Inflammatory macrophage treated with lipopolysaccharide for 4 hours (primary cell): ENCODE data around the gene DCUN1D2.
A peak's percentile ranks its signal among the peaks of the same experiment; 100 is the strongest.

Experiments
- DNase-seq: peaks from one replicate; pipeline ENCODE4 v3.0.0-alpha.2; 2020

The DCUN1D2 gene

GRCh38 chr13:113518076-113518803 is 27.7 kb upstream of the DCUN1D2 start:
- DNase-seq: peak; percentile 15

GRCh38 chr13:113514847-113515246 is 24.3 kb upstream of the DCUN1D2 start:
- no peak for DNase-seq

DNA sequence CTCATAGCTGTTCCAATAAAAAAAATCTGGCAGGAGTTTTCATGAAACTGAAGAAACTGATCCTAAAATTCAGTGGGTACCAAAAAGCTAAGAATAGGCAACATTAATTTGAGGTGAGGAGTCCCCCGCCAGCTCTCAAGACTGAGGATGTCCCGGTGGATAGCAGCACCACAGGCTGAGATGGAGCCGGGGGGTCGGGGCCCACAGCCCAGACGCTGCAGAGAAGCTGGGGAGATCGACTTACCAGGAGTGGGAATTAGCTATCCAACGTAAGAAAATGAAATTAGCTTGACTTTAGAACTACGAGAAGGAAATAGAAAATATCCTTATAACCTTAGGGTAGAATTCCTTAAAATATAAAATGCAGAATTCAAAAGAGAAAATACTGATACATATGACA is 23.2 kb upstream of the DCUN1D2 start:
- no peak for DNase-seq

GRCh38 chr13:113511361-113511760 is 20.9 kb upstream of the DCUN1D2 start:
- no peak for DNase-seq

GRCh38 chr13:113510871-113511270 is 20.4 kb upstream of the DCUN1D2 start:
- no peak for DNase-seq

DNA sequence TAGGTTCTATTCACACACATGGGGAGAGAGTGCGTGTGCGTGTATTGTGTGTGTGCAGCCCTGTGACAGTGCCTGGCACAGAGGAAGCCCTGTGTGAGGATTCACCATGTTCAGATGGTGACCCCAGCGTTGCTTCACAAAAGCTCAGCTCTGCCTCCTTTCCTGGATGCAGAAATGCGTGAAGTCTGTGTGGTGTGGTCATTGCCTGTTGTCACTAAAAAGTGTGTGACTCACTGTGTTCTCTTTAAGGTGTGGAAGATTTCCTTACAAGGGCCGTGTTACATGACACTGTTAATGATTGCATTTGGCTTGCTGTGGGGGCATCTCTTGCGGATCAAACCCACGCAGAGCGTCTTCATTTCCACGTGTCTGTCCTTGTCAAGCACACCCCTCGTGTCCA is 19.5 kb upstream of the DCUN1D2 start:
- no peak for DNase-seq

DNA sequence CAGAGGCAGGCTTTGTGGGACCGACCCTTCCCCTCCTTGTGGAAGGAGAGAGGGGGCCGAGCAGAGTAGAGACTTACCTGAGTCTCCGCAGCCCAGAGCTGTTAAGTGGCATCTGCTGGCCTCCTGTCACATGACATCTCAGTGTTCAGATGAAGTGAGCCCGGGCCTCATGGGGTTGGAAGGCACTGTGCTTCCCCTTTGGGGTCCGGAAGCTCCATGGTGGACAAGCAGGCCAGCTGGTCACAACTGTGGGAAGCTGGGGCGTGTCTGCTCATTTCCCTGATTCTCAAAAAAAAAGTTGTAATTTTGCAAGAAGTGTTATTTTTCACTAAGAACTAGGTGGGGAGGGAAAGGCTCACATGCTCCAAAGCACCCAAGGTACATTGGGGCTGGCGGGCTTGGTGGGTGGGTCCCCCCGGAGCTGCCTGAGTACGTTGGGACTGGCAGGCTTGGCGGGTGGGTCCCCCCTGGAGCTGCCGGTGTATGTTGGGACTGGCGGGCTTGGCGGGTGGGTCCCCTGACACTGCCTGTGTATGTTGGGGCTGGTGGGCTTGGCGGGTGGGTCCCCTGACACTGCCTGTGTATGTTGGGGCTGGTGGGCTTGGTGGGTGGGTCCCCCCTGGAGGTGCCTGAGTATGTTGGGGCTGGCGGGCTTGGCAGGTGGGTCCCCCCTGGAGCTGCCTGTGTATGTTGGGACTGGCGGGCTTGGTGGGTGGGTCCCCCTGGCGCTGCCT is 18.2 kb upstream of the DCUN1D2 start:
- DNase-seq: peak; percentile 76

- peak; percentile 6 for DNase-seq
Observed at GRCh38 chr13:113507505-113508345, 17.2 kb upstream of the DCUN1D2 start.

DNA sequence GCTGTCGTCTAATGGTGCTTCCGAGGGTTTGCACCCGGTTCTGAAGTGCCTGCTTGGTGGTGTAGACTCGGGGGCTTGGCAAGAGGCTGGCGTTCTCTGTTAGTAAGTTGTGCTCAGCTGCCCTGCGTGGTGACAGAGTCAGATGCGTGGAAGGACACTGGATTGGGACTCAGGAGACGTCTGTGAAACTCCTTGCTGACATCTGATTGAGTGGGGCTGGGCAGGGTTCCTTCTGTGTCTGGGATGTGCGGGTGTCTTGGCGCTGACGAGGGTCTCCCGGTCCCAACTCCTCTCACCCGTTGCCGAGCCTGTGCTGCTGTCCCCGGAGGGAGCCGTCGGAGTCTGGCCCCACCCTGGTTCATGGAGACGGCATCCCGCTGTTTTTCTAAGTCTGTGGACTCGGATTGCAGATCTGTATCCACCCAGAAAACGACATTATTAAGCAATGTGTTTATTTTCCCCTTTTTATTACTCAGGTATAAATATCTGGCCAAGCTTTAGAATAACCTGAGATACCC is 16.4 kb upstream of the DCUN1D2 start:
- no peak for DNase-seq

GRCh38 chr13:113506025-113506685 is 15.6 kb upstream of the DCUN1D2 start:
- DNase-seq: no peak

DNA sequence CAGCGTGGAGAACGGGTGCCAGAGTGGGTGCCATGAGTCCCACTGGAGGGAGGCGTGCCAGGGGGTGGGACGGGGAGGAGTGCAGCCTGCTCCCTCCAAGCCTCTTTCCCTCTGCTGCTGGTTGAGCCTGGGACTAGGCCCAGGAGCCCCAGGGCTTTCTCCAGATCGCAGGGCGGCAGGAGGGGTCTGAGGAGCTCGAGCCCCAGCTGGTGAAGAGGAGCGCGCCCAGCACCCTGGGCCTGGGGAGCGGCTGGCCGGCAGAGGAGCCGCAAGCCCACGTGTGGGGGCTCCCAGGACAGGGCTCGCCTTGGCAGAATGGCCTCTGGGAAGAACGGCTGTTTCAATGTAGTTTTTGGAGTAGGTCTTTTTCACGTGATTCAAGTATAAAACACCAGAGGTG is 12.2 kb upstream of the DCUN1D2 start:
- DNase-seq: no peak

DNA sequence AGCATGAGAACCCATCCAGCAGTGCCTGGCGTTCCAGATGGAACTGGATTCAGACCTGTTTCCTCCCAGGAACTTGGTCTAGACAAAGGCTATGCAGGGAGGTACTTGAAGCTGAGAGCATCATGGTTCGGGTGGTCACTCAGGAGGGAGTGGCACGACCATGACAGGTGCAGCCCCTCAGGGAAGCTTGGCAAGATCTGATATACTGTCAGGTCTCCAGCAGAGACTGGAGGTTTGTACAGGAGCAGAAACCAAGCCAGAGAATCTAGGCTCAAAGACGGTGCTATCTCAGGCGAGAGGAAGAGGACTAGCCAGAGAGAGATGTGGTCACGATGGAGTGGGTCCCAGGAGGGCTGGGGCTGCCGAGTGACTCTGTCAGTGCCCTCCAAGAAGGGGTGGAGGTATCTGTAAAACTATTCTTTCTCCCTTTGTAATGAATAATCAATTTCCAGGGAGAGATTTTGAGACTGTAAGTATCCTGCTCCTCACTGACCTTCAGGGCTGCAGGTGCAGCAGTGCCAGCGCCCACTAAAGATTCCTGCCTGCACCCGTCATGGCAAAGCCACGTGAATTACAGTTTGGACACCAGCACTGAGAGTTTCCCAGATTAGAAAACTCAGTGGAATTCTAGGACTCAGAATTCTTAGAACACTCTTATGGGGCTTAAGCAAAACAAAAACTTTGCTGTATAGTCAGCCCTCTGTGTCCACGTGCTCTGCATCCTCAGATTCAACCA is 10.2 kb upstream of the DCUN1D2 start:
- DNase-seq: no peak

- no peak for DNase-seq
Observed at GRCh38 chr13:113499936-113500335, 9.4 kb upstream of the DCUN1D2 start.

DNA sequence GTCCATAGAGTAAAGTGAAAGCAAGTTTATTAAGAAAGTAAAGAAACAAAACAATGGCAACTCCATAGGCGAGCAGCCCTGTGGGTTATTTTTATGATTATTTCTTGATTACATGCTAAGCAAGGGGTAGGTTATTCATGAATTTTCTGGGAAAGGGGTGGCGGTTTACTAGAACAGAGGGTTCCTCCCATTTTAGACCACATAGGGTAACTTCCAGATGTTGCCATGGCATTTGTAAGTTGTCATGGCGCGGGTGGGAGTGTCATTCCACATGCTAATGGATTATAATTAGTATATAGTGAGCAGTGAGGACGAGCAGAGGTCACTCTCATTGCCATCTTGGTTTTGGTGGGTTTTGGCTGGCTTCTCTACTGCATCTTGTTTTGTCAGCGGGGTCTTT is 8.4 kb upstream of the DCUN1D2 start:
- no peak for DNase-seq

- DNase-seq: no peak
Observed at GRCh38 chr13:113497217-113497616, 6.7 kb upstream of the DCUN1D2 start.

DNA sequence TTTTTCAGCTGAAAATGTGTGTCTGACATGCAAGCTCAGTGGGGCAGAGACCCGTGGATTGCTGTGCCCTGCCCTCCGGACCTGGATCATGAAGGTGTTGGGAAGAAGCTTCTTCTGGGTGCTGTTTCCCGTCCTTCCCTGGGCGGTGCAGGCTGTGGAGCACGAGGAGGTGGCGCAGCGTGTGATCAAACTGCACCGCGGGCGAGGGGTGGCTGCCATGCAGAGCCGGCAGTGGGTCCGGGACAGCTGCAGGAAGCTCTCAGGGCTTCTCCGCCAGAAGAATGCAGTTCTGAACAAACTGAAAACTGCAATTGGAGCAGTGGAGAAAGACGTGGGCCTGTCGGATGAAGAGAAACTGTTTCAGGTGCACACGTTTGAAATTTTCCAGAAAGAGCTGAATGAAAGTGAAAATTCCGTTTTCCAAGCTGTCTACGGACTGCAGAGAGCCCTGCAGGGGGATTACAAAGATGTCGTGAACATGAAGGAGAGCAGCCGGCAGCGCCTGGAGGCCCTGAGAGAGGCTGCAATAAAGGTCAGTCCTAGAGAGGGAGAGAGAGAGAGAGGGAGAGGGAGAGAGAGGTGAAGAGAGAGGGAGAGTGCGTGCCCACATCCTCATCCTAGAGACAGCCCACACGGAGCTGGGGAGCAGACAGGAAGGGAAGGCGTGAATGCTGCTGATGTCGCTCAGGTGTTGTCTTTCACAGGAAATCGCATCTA is 5.1 kb upstream of the DCUN1D2 start:
- DNase-seq: no peak

DNA sequence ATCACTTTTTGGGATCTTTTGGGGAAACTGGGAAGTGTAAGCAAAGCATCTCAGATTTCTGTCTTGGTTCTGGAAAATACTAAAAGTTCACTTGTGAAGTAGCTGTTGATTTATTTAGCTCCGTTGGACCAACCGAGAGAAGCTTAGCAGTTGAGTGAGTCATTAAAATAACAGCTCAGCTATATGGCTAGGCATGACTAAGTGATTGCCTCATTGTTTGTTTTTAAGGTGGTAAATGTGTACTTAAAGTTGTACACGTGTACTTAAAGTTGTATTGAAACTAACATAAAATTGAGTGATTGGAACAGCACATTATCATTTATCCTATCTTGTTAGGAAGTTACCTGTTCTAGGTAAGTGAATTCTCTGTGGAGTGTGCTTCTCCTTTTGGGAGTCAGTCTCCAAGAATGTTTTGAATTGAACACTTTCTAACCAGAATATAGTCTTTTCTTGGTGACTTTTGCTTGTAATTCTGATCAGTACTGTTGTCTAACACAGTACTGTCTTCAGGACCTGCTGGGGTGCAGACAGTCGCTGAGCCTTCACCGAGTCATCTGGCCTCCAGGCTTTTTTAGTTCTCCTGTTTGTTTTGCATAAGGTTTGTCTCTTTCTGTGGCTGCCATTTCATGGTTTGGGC is 2.9 kb upstream of the DCUN1D2 start:
- DNase-seq: peak; percentile 85

DNA sequence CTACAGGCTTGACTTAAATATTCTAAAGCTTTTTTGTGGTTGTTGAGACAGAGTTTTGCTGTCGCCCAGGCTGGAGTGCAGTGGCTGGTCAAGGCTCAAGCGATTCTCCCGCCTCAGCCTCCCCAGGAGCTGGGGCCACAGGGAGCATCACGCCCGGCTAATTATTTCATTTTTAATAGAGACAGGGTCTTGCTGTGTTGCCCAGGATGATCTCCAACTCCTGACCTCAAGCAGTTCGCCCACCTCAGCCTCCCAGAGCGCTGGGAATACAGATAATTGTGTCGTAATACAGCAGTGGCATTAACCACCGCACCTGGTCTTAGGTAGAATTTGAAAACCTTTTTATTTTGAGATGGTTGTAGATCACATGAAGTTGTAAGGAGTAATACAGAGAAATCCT is 1.5 kb upstream of the DCUN1D2 start:
- DNase-seq: no peak

GRCh38 chr13:113491418-113491883 is 940 bp upstream of the DCUN1D2 start:
- DNase-seq: peak; percentile 49
